Activated naive CD8-positive, alpha-beta T cell treated with anti-CD3 and anti-CD28 coated beads, Interleukin-2, amount 10 ng/mL, durations not matched to agents 7 days and 5 days (primary cell): ENCODE results near the gene JAKMIP1. TPM values are rescaled to one million over a fixed set of nuclear protein-coding genes. Genes with fewer than 3 reads are reported as not detected.

ENCODE experiments used
- ATAC-seq: fragments of 150-1000 bp; cut with Tn5 transposase; one replicate; pipeline ENCODE4 v1.10.0; 2021; ENCODE audit warnings: low read depth, moderate library complexity
- POLR2A ChIA-PET: fragments of 350-600 bp; sonication (Branson Sonifier 250); formaldehyde crosslinking; loops from one replicate; lab custom pipeline; 2021; ENCODE audit warnings: antibody characterized with exemption; lab: Charles Lee
- DNase-seq: peaks from one replicate; pipeline ENCODE4 v3.0.0; 2021
- H3K27ac Mint-ChIP-seq: one replicate; pipeline ENCODE4 v1.8.0; 2022; ENCODE audit warnings: mild to moderate bottlenecking, mixed read lengths
- H3K27me3 Mint-ChIP-seq: one replicate; pipeline ENCODE4 v1.8.0; 2022; ENCODE audit warnings: mild to moderate bottlenecking, moderate library complexity, mixed read lengths
- H3K36me3 Mint-ChIP-seq: one replicate; pipeline ENCODE4 v1.8.0; 2021; ENCODE audit warnings: mild to moderate bottlenecking, mixed read lengths
- H3K4me1 Mint-ChIP-seq: one replicate; pipeline ENCODE4 v1.8.0; 2021; ENCODE audit warnings: mixed read lengths
- H3K4me3 Mint-ChIP-seq: one replicate; pipeline ENCODE4 v1.8.0; 2022; ENCODE audit warnings: mild to moderate bottlenecking, moderate library complexity, mixed read lengths
- H3K9me3 Mint-ChIP-seq: one replicate; pipeline ENCODE4 v1.8.0; 2021; ENCODE audit warnings: mixed read lengths
- total RNA-seq, 2 experiments: library from RNA; stranded (reverse); gene quantifications; one replicate each; pipeline ENCODE4 v1.2.3, GENCODE V29; 2021

The JAKMIP1 gene
- total RNA-seq, 2 experiments from 2014 or later = 5.3 to 5.9 TPM

DNA sequence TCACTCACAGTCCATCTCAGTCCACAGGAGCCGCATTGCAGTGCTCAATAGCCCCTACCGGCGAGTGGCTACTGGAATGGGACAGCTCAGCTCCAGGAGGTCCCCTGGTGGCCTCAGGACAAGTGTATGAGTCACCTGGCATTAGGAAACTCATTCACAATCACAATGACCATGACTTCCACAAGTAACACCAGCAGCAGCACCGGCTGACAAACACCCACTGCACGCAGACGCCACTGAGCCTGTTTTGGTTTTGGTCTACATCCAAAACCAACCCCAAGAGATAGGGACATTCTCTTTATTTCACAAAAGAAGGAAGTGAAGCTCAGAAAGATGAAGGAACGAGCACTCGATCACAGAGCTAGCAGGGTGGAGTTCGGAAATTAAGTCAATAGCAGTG lies 8.1 kb downstream of the JAKMIP1 start:
- POLR2A ChIA-PET = no interaction called here
- H3K27me3 Mint-ChIP-seq = peaks cover 6% of the 10 kb centered on the region
- H3K9me3 Mint-ChIP-seq = no peaks in the 10 kb centered on the region
- no peak for DNase-seq
- H3K36me3 Mint-ChIP-seq = peaks cover 3% of the 10 kb centered on the region
- no peak for ATAC-seq
- H3K27ac Mint-ChIP-seq = no peak overlapping the region
- H3K4me3 Mint-ChIP-seq = no peak overlapping the region
- no peaks in the 10 kb centered on the region for H3K4me1 Mint-ChIP-seq

DNA sequence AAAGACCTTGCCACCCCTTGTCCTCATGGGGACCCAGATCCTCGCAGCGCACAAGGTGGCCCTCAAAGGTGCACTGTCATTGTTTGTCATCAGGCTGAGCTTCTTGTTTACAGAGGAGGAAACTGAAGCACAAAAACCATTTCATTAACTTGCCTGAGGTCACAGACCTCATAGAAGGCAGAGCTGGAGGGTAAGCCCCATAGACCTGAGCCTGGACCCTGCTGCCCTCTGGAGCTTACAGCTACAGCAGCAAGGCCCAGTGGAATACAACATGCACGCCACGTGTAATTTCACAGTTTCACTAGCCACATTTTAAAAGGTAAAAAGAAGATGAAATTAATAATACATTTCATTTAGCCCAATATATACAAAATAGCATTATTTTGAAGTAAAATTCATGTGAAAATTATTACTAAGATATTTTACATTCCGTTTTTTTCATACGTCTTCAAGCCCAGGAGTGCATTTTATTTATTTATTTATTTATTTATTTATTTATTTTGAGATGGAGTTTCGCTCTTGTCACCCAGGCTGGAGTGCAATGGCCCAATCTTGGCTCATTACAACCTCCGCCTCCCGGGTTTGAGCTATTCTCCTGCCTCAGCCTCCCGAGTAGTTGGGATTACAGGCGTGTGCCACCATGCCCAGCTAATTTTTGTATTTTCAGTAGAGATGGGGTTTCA lies 8.8 kb downstream of the JAKMIP1 start:
- Mint-ChIP-seq H3K9me3 (peaks cover 1% of the 10 kb centered on the region), H3K4me1 (no peaks in the 10 kb centered on the region), H3K36me3 (peaks cover 3% of the 10 kb centered on the region), H3K4me3 (no peak overlapping the region), H3K27me3 (peaks cover 4% of the 10 kb centered on the region), H3K27ac (no peak overlapping the region)
- DNase-seq = no peak
- POLR2A ChIA-PET = no interaction called here
- peak; percentile 60 for ATAC-seq

DNA sequence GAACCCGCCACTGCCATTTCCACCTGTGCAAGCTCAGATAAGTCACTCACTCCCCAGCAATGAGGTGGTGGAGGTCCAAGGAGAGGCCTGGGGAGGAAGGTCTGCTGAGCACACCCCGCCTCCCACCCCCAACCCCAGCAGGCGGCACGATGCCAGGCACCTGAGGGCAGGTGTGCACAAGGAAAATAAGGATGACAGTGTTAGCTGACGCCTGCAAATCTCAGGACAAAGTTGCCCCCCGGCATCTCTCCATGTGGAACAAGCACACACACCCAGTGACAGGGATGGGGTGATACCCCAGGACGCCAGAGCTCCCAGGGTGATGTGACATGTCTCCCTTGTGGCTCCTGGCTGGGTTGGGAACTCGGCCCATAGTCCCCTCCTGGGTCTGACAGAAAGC lies 9.9 kb downstream of the JAKMIP1 start:
- H3K4me1 Mint-ChIP-seq = no peaks in the 10 kb centered on the region
- POLR2A ChIA-PET = no interaction called here
- ATAC-seq (no peak), DNase-seq (no peak)
- H3K36me3 Mint-ChIP-seq = peaks cover 3% of the 10 kb centered on the region
- peaks cover 1% of the 10 kb centered on the region for H3K9me3 Mint-ChIP-seq
- peaks cover under 1% of the 10 kb centered on the region for H3K27me3 Mint-ChIP-seq
- no peak overlapping the region for H3K27ac Mint-ChIP-seq
- no peak overlapping the region for H3K4me3 Mint-ChIP-seq

DNA sequence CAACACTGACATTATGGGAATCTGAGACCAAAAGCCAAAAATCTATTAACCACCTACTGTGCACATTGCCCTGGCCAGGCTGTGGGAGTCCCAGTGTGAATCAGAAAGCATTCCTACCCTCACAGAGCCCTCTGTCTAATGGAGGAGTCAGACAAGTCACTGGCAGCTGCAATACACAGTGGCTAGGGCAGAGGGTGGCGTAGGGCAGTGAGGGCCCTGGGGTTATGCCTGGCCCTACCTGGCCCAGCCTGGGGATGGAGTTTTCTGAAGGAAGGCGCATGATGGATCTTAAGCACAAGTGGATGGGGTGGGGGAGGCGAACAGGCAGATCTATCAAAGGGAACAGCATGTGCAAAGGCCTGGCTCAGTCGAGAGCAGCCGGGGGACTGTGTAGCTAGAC lies 10.8 kb downstream of the JAKMIP1 start:
- Mint-ChIP-seq H3K4me3 (no peak overlapping the region), H3K36me3 (peaks cover 3% of the 10 kb centered on the region), H3K4me1 (no peaks in the 10 kb centered on the region), H3K27me3 (no peaks in the 10 kb centered on the region), H3K27ac (no peak overlapping the region), H3K9me3 (peaks cover 1% of the 10 kb centered on the region)
- POLR2A ChIA-PET = no interaction called here
- ATAC-seq (no peak), DNase-seq (no peak)

DNA sequence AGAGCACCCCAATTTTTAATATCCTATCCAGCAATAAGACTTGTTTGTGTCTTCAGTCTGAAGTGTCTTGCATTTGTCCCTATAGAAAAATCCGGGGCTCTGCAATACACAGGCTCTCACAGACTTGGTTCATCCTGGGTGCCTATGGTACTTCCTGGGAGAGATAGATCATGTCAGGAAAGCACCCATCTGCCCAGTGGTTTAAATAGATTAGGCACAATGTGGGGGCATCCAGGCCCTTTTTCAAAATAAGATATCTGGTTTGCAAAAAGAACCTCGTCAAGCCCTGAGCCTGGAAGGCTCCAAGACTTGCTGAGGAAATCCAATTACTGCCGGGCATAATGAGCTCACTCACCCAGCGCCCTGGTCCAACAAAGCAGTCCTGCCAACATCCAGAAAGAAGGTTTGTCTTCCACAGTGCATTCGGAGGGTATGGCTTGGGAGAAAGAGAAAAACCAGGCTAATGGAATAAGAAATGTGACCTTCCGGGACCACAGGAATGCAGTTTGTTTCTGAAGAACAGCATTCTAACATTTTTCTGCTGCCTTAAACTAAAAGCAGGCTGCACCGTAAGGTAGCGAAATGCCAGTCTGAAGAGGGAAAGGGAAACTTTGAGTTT lies 11.6 kb downstream of the JAKMIP1 start:
- peaks cover 2% of the 10 kb centered on the region for H3K4me1 Mint-ChIP-seq
- H3K36me3 Mint-ChIP-seq = peaks cover 3% of the 10 kb centered on the region
- peaks cover 1% of the 10 kb centered on the region for H3K9me3 Mint-ChIP-seq
- DNase-seq (no peak), ATAC-seq (no peak)
- no peak overlapping the region for H3K27ac Mint-ChIP-seq
- H3K27me3 Mint-ChIP-seq = no peaks in the 10 kb centered on the region
- POLR2A ChIA-PET = no interaction called here
- no peak overlapping the region for H3K4me3 Mint-ChIP-seq

DNA sequence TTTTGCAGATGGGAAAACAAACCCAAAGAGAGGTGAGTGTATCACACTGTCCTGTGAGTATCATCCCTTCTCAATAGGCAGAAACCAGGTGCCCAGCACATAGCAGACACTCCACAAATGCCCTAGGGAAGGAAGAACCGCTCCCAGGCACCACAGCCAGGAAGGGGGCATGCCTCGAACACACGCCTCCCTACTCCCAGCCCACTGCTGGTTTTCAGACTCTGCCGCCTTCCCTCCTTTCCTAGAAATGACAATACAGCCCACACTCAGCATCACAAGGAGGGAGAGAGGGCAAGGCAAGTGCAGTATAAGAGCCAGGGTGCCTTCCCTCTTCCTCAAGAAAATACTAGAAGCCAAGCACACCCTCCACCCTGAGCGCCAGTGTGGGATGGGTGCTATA lies 16.2 kb downstream of the JAKMIP1 start:
- Mint-ChIP-seq H3K27me3 (peaks cover 2% of the 10 kb centered on the region), H3K36me3 (peaks cover 10% of the 10 kb centered on the region), H3K27ac (peak overlapping the region; percentile 47), H3K4me3 (no peak overlapping the region), H3K9me3 (peaks cover 1% of the 10 kb centered on the region), H3K4me1 (peaks cover 37% of the 10 kb centered on the region)
- POLR2A ChIA-PET = no interaction called here
- DNase-seq (no peak), ATAC-seq (no peak)

DNA sequence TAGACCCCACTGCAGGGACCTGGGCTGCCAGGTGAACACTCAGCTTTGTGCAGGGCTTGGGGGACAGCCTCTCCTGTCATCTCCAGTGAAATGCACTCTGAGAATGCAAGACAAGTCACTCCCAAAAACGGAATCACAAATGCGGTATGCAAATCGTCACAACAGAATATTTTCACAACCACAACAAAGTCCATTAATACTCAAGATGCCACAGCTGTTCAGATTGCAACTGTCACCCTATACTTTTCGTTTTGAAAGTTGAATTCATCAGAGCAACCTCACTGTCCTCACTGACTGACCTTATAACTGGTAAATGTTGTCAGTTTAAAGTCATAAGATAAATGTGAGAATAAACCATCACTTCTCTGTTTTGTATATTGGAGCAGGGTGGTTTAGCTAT lies 16.6 kb downstream of the JAKMIP1 start:
- Mint-ChIP-seq H3K36me3 (peaks cover 10% of the 10 kb centered on the region), H3K4me1 (peaks cover 41% of the 10 kb centered on the region), H3K9me3 (peaks cover 1% of the 10 kb centered on the region), H3K4me3 (no peak overlapping the region), H3K27me3 (peaks cover 2% of the 10 kb centered on the region), H3K27ac (no peak overlapping the region)
- no peak for ATAC-seq
- POLR2A ChIA-PET = no interaction called here
- no peak for DNase-seq

DNA sequence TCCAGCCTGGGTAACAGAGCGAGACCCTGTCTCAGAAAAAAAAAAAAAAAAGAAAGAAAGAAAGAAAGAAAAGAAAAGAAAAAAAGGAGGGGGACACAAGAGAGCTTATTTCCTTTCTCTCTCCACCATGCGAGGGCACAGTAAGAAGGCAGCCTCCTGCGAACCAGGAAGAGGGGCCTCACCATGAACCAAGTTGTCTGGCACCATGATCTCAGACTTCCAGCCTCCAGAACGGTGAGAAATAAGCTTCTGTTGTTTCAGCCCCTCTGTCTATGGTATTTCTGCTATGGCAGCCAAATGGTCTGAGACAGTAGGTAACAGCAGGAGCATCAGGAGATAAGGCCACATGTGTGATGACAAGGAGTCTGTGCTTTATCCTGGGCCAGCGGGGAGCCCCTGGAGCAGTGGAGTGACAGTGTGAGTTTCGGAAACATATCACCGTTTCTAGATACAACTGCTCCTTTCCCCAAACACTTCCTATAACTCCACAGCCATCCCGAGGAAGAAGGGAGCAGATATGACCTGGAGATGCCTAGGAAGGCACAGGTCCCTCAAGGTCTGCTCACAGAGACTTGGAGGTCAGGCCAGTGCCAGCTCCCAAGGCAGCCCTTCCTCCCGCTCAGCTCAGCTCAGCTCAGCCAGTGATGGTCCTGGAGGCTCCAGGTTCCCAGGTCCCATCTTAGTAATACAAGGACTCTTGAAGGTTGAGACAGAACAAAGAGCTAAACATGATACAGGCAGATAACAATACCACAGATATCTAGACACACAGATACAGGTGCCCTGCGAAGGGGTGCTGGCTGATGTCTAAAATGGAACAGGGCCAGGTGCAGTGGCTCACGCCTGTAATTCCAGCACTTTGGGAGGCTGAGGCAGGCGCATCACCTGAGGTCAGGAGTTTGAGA lies 17.7 kb downstream of the JAKMIP1 start:
- DNase-seq (no peak), ATAC-seq (no peak)
- Mint-ChIP-seq H3K36me3 (peaks cover 13% of the 10 kb centered on the region), H3K4me1 (peaks cover 52% of the 10 kb centered on the region), H3K27ac (peak overlapping the region; percentile 63), H3K4me3 (no peak overlapping the region), H3K27me3 (peaks cover 2% of the 10 kb centered on the region), H3K9me3 (peaks cover 5% of the 10 kb centered on the region)
- POLR2A ChIA-PET = no interaction called here

DNA sequence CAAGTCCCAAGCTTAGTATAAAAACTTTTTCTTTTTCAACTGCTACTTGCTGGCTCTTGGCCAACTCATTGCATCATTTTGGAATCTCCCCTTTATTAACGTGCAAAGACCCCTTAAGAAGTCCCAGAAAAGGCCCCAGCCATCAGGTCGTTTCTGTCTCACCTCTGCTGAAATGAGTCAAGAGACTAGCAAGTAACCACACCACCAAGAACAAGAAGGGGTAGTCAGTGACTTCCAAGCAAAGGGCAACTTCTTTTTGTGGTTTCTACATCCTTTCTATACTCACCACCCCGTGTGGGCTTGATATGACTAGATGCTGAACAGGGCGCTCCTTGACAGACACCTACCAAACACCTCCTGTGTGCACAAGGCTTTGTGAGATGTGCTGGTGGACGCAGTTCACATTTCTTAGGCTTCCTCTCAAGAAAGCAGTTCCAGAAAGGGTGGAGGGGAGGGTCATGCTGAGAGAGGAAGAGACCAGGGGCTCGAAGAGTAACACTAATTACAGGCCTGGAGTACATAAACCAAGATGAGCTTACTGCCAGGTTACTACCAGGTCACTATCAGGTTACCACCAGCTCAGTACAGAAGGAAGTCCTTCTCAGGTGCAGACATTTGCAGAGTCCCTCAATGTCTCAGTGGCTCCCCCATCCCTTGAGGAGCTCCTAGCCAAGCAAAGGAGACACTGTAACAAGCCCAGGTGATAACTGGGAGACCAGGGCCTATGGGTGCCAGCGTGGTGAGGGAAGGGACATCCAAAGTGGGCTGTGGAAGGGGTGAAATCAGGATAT lies 19.3 kb downstream of the JAKMIP1 start:
- peak overlapping the region; percentile 94 for H3K27ac Mint-ChIP-seq
- H3K27me3 Mint-ChIP-seq = peaks cover 2% of the 10 kb centered on the region
- H3K4me3 Mint-ChIP-seq = peak overlapping the region; percentile 63
- peak; percentile 88 for ATAC-seq
- peaks cover 4% of the 10 kb centered on the region for H3K9me3 Mint-ChIP-seq
- POLR2A ChIA-PET = interaction anchor here (0.6 to 3.1 kb wide), 3 partner anchors 18 to 387 kb away, joined by 3 to 13 read pairs (median 5); partner anchors contain the start of gene JAKMIP1
- H3K36me3 Mint-ChIP-seq = peaks cover 15% of the 10 kb centered on the region
- peaks cover 55% of the 10 kb centered on the region for H3K4me1 Mint-ChIP-seq
- DNase-seq = peak; percentile 43

DNA sequence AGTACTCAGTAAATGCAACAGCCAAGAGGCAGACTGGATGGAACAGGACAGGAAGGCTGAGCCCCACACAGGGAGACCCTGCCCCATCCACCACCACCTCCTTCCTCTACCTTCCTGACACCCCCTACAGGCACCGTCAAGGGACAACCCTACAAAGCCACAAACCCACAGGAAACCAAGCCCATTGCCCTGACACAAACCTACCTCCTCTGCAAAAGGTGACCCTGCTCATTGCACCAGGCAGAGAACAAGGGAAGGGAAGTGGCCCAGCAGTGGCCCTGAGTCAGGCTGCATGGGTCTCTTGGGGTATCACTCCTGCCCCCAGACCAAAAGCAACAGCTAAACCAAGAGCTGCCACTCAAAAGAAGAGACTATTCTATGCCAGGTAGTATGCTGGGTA lies 21.0 kb downstream of the JAKMIP1 start:
- H3K36me3 Mint-ChIP-seq = peaks cover 15% of the 10 kb centered on the region
- H3K9me3 Mint-ChIP-seq = peaks cover 4% of the 10 kb centered on the region
- DNase-seq (peak; percentile 57), ATAC-seq (peak; percentile 34)
- peaks cover 2% of the 10 kb centered on the region for H3K27me3 Mint-ChIP-seq
- H3K4me3 Mint-ChIP-seq = peak overlapping the region; percentile 57
- H3K27ac Mint-ChIP-seq = peak overlapping the region; percentile 75
- H3K4me1 Mint-ChIP-seq = peaks cover 54% of the 10 kb centered on the region
- POLR2A ChIA-PET = interaction anchor here (3.1 kb wide), 1 partner anchor 21 kb away, joined by 13 read pairs; the partner anchor contains the start of gene JAKMIP1

DNA sequence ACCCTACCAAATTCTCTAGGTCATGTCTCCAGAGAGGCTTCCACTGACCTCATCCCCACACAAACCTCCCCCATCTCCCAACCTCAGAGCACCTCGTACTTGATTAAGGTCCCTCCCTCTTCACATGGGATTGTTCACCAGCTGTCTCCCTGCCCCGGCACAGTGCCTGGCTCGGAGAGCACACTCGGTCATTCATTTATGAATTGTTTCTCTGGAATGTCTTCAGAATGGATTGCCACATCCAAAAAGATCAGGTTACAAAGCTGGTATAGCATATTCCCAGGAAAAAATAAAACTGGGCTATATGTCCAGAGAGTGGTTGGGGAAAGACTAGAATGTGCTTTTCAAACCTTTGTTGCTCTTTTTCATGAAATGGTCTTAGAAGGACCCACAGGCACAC lies 21.6 kb downstream of the JAKMIP1 start:
- Mint-ChIP-seq H3K36me3 (peaks cover 15% of the 10 kb centered on the region), H3K27ac (peak overlapping the region; percentile 75), H3K4me1 (peaks cover 53% of the 10 kb centered on the region), H3K9me3 (peaks cover 4% of the 10 kb centered on the region), H3K27me3 (peaks cover 2% of the 10 kb centered on the region), H3K4me3 (peak overlapping the region; percentile 57)
- ATAC-seq = no peak
- no peak for DNase-seq
- POLR2A ChIA-PET = no interaction called here

DNA sequence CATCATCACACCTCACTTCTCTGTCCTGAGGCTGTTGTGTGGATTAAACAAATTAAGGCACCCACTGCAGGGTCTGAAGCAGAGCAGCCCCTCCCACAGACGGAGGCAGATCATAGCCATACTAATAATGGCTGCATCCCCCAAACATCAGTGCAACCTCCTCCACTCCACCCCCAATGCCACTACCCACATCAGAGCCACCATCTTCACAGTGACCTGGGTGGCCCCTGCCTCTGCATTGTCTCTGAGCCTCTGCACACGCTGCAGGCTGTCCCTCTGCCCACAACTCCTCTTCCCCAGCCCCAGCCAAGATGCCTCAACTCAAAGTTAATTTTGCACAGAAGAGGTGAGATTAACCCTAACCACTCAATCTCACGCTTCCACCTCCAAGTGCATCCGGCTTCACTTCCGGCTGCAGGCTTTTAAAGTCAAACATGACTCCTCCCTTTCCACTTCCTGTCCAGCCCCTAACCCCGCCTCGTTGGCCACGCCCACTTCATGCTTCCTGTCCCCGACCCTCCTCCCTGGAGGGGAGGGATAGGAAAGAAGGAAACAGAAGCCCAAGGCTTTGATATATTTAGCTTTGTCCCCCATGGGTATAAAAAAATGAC lies 22.7 kb downstream of the JAKMIP1 start:
- Mint-ChIP-seq H3K9me3 (peaks cover 4% of the 10 kb centered on the region), H3K36me3 (peaks cover 15% of the 10 kb centered on the region)
- peak; percentile 64 for DNase-seq

More for the DNA sequence above, 22.7 kb downstream of the JAKMIP1 start:
- H3K27ac Mint-ChIP-seq = peak overlapping the region; percentile 81
- peaks cover 49% of the 10 kb centered on the region for H3K4me1 Mint-ChIP-seq
- POLR2A ChIA-PET = no interaction called here
- H3K27me3 Mint-ChIP-seq = peaks cover 2% of the 10 kb centered on the region
- peak; percentile 9 for ATAC-seq
- no peak overlapping the region for H3K4me3 Mint-ChIP-seq
